HT-29 (cell line): Measurements from ENCODE around the gene ASXL3. TPM values are rescaled to one million over a fixed set of nuclear protein-coding genes. Genes with fewer than 3 reads are reported as not detected.

Source experiments
- DNase-seq: peaks from one replicate; pipeline ENCODE4 v3.0.0-alpha.2; 2015; ENCODE audit warnings: low spot score
- total RNA-seq: library from RNA; depleted of rRNA; stranded (reverse); fragments of >200 nt; shearing (Covaris generic); gene quantifications from 2 replicates; pipeline ENCODE4 v1.2.3, GENCODE V29; 2014; rRNA removed

The ASXL3 gene
- not detected in 2 replicates for total RNA-seq

- no peak for DNase-seq
Measured at GRCh38 chr18:33577685-33578517, at the start of gene ASXL3. Gene ASXL3 (plus strand): TSS chr18:33578219. CDS start chr18:33578632, 413 bp downstream.

GRCh38 chr18:33532978-33533377 is 45.0 kb upstream of the ASXL3 start:
- DNase-seq = no peak

GRCh38 chr18:33536904-33537303 is 41.1 kb upstream of the ASXL3 start:
- no peak for DNase-seq

- DNase-seq = no peak
Measured at GRCh38 chr18:33538418-33539042, 39.5 kb upstream of the ASXL3 start.

- no peak for DNase-seq
Measured at GRCh38 chr18:33540392-33540791, 37.6 kb upstream of the ASXL3 start.

- no peak for DNase-seq
Measured at GRCh38 chr18:33541316-33541715, 36.7 kb upstream of the ASXL3 start.

- DNase-seq = no peak
Measured at GRCh38 chr18:33556846-33557245, 21.2 kb upstream of the ASXL3 start.

- no peak for DNase-seq
Measured at GRCh38 chr18:33557706-33558105, 20.3 kb upstream of the ASXL3 start.

- DNase-seq = no peak
Measured at GRCh38 chr18:33558529-33558928, 19.5 kb upstream of the ASXL3 start.

GRCh38 chr18:33560686-33561370 is 17.2 kb upstream of the ASXL3 start:
- peak; percentile 3 for DNase-seq

- DNase-seq = no peak
Measured at GRCh38 chr18:33562741-33563140, 15.3 kb upstream of the ASXL3 start.

- no peak for DNase-seq
Measured at GRCh38 chr18:33567705-33568104, 10.3 kb upstream of the ASXL3 start.

- no peak for DNase-seq
Measured at GRCh38 chr18:33571998-33572787, 5.8 kb upstream of the ASXL3 start.

- no peak for DNase-seq
Measured at GRCh38 chr18:33573193-33573592, 4.8 kb upstream of the ASXL3 start.

GRCh38 chr18:33575451-33575850 is 2.6 kb upstream of the ASXL3 start:
- DNase-seq = no peak

- DNase-seq = no peak
Measured at GRCh38 chr18:33576999-33577646, 896 bp upstream of the ASXL3 start.

GRCh38 chr18:33578518-33579348 is 714 bp downstream of the ASXL3 start:
- no peak for DNase-seq

GRCh38 chr18:33579349-33580215 is 1.6 kb downstream of the ASXL3 start:
- DNase-seq = no peak

GRCh38 chr18:33580546-33580945 is 2.5 kb downstream of the ASXL3 start:
- no peak for DNase-seq
